Epithelial cell of umbilical artery (primary cell): Measurements from ENCODE around the gene MAPK6. TPM values are rescaled to one million over a fixed set of nuclear protein-coding genes. Genes with fewer than 3 reads are reported as not detected.

Experiments
- total RNA-seq: library from RNA; depleted of rRNA; stranded (reverse); fragments of >200 nt; gene quantifications from 2 replicates; pipeline ENCODE4 v1.2.3, GENCODE V29; 2014

The MAPK6 gene
- total RNA-seq, result 40.3 and 56.4 TPM in 2 replicates

GRCh38 chr15:52018693-52019393 lies at the start of gene MAPK6:
TSS of gene MAPK6 (plus strand) at chr15:52019219. CDS start at chr15:52046461, 27,242 bp downstream.

GRCh38 chr15:51971375-51972133 lies 47.5 kb upstream of the MAPK6 start, which contains the start of gene LEO1:
TSS of gene LEO1 (minus strand) at chr15:51971778. CDS start at chr15:51971745, 33 bp downstream.

Other genes with a start within 250 kb of the MAPK6 start
- 56.8 and 70.8 TPM in 2 replicates for gene TMOD3, start 189.6 kb upstream of the MAPK6 start, total RNA-seq
- gene LEO1, start 47.4 kb upstream of the MAPK6 start, total RNA-seq, result 28.6 and 43.9 TPM in 2 replicates
- gene BCL2L10, start 93.6 kb downstream of the MAPK6 start, total RNA-seq, result 0.32 and 0.46 TPM in 2 replicates
- 24.4 and 36.0 TPM in 2 replicates for gene GNB5, start 172.2 kb downstream of the MAPK6 start, total RNA-seq